HepG2 (cell line): Measurements from ENCODE around the gene PXMP2. TPM values are rescaled to one million over a fixed set of nuclear protein-coding genes. Genes with fewer than 3 reads are reported as not detected.

Experiments
- GABPB1 ChIP-seq: IDR thresholded peaks from 2 replicates; pipeline ENCODE4 v1.6.1; 2016; ENCODE audit warnings: mild to moderate bottlenecking, missing genetic modification reagents, moderate library complexity, missing compliant biosample characterization
- SMAD3 ChIP-seq: sonication (generic); formaldehyde crosslinking; IDR thresholded peaks from 2 replicates; pipeline ENCODE4 v1.4.0; 2020; ENCODE audit warnings: missing genetic modification reagents
- TBX3 ChIP-seq: fragments of 450-650 bp; IDR thresholded peaks from 2 replicates; pipeline ENCODE4 v1.6.1; 2017; ENCODE audit warnings: antibody characterized with exemption, mild to moderate bottlenecking, inconsistent platforms, borderline replicate concordance
- YEATS2 ChIP-seq: sonication (generic); formaldehyde crosslinking; IDR thresholded peaks from 2 replicates; pipeline ENCODE4 v1.4.0; 2020; ENCODE audit warnings: missing genetic modification reagents, borderline replicate concordance
- ZBTB40 ChIP-seq, 2 experiments: fragments of 450-650 bp in 1 of 2; sonication (generic) in 1 of 2; formaldehyde crosslinking in 1 of 2; IDR thresholded peaks; 2 replicates each; pipeline versions ENCODE4 v1.6.1 to v1.8.0; 2016 to 2022; ENCODE audit warnings: antibody characterized with exemption in 1 of 2, mild to moderate bottlenecking in 1 of 2, missing genetic modification reagents in 1 of 2
- ZNF510 ChIP-seq: sonication (generic); formaldehyde crosslinking; IDR thresholded peaks from 2 replicates; pipeline ENCODE4 v1.4.0; 2020; ENCODE audit warnings: low read depth, mild to moderate bottlenecking, missing genetic modification reagents
- ZNF549 ChIP-seq: sonication (generic); formaldehyde crosslinking; IDR thresholded peaks from 2 replicates; pipeline ENCODE4 v1.5.0; 2020; ENCODE audit warnings: missing genetic modification reagents
- ZNF552 ChIP-seq: sonication (generic); formaldehyde crosslinking; IDR thresholded peaks from 2 replicates; pipeline ENCODE4 v1.9.0; 2022; ENCODE audit warnings: missing genetic modification reagents, mild to moderate bottlenecking, borderline replicate concordance
- ZNF672 ChIP-seq: sonication (generic); formaldehyde crosslinking; IDR thresholded peaks from 2 replicates; pipeline ENCODE4 v1.8.1; 2022; ENCODE audit warnings: missing genetic modification reagents
- ZUFSP ChIP-seq: sonication (generic); formaldehyde crosslinking; IDR thresholded peaks from 2 replicates; pipeline ENCODE4 v1.9.0; 2021; ENCODE audit warnings: missing genetic modification reagents, mild to moderate bottlenecking, borderline replicate concordance
- polyA plus RNA-seq, 8 experiments: library from polyadenylated mRNA; depleted of rRNA in 3 of 8; stranded (reverse) in 7 of 8; unstranded in 1 of 8; fragments of >200 nt; fragmentation: Illumina TruSeq in 4 of 8; extraction: Trizol in 4 of 8; gene quantifications; 2 replicates each; pipeline versions ENCODE4 v1.2.1 to v1.2.3, GENCODE V29; 2011 to 2016; ENCODE audit warnings: low read depth in 4 of 8, missing spikeins in 1 of 8, mixed read lengths in 1 of 8; ENCODE audit not compliant: insufficient read depth in 1 of 8
- total RNA-seq, 5 experiments: library from RNA; depleted of rRNA; stranded (reverse); fragments of >200 nt; fragmentation: Illumina TruSeq; extraction: Trizol; gene quantifications; 2 replicates each; pipeline ENCODE4 v1.2.3, GENCODE V29; 2016; ENCODE audit warnings: low read depth in 1 of 5

PXMP2 gene
- total and polyA plus RNA-seq, 2 of the 13 experiments (the other 11 are each of a cell fraction or from before 2014, with no cell fraction given): 25.5 to 42.9 TPM

- TF ChIP-seq ZBTB40 (IDR thresholded peaks at IDR 0.05) (no peak), ZBTB40 (CRISPR knock-in tag; IDR thresholded peaks at IDR 0.05) (no peak; the same call in 1 of the 2 replicates), ZNF549 (CRISPR knock-in tag) (no peak), TBX3 (0 out of 2 replicates have a peak, but pooled peaks have one; percentile 41), ZNF510 (CRISPR knock-in tag) (no peak), GABPB1 (peak; percentile 89), ZNF552 (no peak), YEATS2 (CRISPR knock-in tag) (peak; percentile 86; the same call in 1 of the 2 replicates), ZNF672 (CRISPR knock-in tag) (no peak), SMAD3 (CRISPR knock-in tag) (0 out of 2 replicates have a peak, but pooled peaks have one; percentile 50), ZUFSP (CRISPR knock-in tag) (no peak)
These were observed at the start of gene PXMP2, which contains the start of gene POLE (continued) for GRCh38 chr12:132687211-132688164.
